Pancreas (tissue), 10 donors: ENCODE results near the gene RPS6KB2. TPM values are rescaled to one million over a fixed set of nuclear protein-coding genes. Genes with fewer than 3 reads are reported as not detected.
"Not testable (repeated sequence)": the region's sequence is repeated elsewhere in the genome, so short reads cannot be mapped to it uniquely, and the experiment has no call there.

Source experiments
- ATAC-seq, 4 donors: fragments of 200-7000 bp; cut with Tn5 transposase; one replicate each; pipeline versions ENCODE4 v1.8.0 to v1.9.1; 2020; ENCODE audit warnings: mild to moderate bottlenecking in 4 of 4, moderate library complexity in 4 of 4
- DNase-seq, 6 donors: peaks; one replicate each; pipeline ENCODE4 v3.0.0-alpha.2; 2020
- FAIRE-seq: peaks from 2 replicates; lab custom pipeline; 2012; peaks lifted over from hg19 to GRCh38; lab: Jason Lieb, UNC
- H3K27ac ChIP-seq, 4 donors: fragments of 200-600 bp; sonication (generic); 1 replicate in 3 of 4; 2 replicates in 1 of 4; pipeline versions ENCODE4 v1.5.0 to v1.8.0; 2020
- H3K27me3 ChIP-seq, 4 donors: fragments of 200-600 bp; one replicate each; pipeline ENCODE4 v1.8.0; 2021
- H3K36me3 ChIP-seq, 3 donors: fragments of 200-600 bp; sonication (generic) in 1 of 3; one replicate each; pipeline versions ENCODE4 v1.5.0 to v1.8.0; 2020 to 2021
- H3K4me1 ChIP-seq, 3 donors: fragments of 200-600 bp; one replicate each; pipeline ENCODE4 v1.8.0; 2021
- H3K4me3 ChIP-seq, 4 donors: fragments of 200-600 bp; sonication (generic) in 2 of 4; one replicate each; pipeline versions ENCODE4 v1.5.0 to v1.8.0; 2020 to 2021
- H3K9me3 ChIP-seq, 4 donors: fragments of 200-600 bp; one replicate each; pipeline ENCODE4 v1.8.0; 2021
- WGBS, 2 donors: extraction: QIAGEN DNeasy Blood & Tissue Kit; methylation state at CpG; one replicate each; pipeline ENCODE4 v1.1.7; 2013; 5-methylcytosine and 5-hydroxymethylcytosine counted together
- intact Hi-C, 3 donors: fragments of 100-400 bp; cut with DNase I; formaldehyde crosslinking; loops; one replicate each; pipeline versions ENCODE4 v1.11.1 to v1.14.2; 2022
- polyA plus RNA-seq, 2 donors: library from polyadenylated mRNA; stranded (reverse); fragments of 200-250 nt; gene quantifications; one replicate each; pipeline ENCODE4 v1.2.3, GENCODE V29; 2013
- total RNA-seq, 6 donors: library from RNA; stranded (reverse); fragmentation: NEBNext Ultra II Directional in 4 of 6; extraction: Animal tissue kit (Norgen Biotek cat#: 25700) in 4 of 6; gene quantifications; one replicate each; pipeline versions ENCODE4 v1.2.1 to v1.2.4, GENCODE V29; 2021 to 2023
- TF ChIP-seq, protein P1 (sequence below), 4 donors: fragments of 200-600 bp; sonication (generic) in 3 of 4; IDR thresholded peaks; one replicate each; pipeline versions ENCODE4 v1.5.0 to v1.8.0; 2021; ENCODE audit warnings: antibody characterized with exemption in 4 of 4
- donor health status: healthy with polysubstance abuse.
- donor health status: DM: no; HTN: no; CAD: no; lungs with moderate emphysema.
- donor health status: DM: no; HTN: no; CAD: no.
- donor health status: control.
- donor health status: control.
- donor health status: Bipolar disorder and iron deficiency.
- donor health status: DM: yes; HTN: yes; CAD: no.
- donor health status: DM: no; HTN: no; CAD: no.
- donor health status: DM: no; HTN: no; CAD: no.
- donor health status: DM: yes; HTN: yes; CAD: no.

Gene RPS6KB2
- total and polyA plus RNA-seq, 8 donors = 17.6 to 71.6 (median 25.3) TPM

DNA sequence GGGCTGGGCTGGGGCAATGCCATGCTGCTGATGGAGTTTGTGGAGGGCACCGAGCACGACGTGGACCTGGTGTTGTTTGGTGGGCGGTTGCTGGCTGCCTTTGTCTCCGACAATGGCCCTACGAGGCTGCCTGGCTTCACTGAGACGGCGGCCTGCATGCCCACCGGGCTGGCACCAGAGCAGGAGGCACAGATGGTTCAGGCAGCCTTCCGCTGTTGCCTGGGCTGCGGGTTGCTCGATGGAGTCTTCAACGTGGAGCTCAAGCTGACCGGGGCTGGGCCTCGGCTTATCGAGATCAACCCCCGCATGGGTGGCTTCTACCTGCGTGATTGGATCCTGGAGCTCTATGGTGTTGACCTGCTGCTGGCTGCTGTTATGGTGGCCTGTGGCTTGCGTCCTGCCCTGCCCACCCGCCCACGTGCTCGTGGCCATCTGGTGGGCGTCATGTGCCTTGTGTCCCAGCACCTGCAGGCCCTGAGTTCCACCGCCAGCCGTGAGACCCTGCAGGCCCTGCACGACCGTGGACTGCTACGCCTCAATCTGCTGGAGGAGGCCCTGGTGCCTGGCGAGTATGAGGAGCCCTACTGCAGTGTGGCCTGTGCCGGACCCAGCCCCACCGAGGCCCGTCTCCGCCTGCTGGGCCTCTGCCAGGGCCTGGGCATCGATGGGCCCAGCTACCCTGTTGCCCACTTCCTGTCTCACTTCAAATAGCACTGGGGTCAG, 4.2 kb upstream of the RPS6KB2 start:
- no peaks in the 10 kb centered on the region for H3K36me3 ChIP-seq
- no peak overlapping the region for H3K27ac ChIP-seq
- H3K9me3 ChIP-seq = no peaks in the 10 kb centered on the region
- TF ChIP-seq, protein P1, sequence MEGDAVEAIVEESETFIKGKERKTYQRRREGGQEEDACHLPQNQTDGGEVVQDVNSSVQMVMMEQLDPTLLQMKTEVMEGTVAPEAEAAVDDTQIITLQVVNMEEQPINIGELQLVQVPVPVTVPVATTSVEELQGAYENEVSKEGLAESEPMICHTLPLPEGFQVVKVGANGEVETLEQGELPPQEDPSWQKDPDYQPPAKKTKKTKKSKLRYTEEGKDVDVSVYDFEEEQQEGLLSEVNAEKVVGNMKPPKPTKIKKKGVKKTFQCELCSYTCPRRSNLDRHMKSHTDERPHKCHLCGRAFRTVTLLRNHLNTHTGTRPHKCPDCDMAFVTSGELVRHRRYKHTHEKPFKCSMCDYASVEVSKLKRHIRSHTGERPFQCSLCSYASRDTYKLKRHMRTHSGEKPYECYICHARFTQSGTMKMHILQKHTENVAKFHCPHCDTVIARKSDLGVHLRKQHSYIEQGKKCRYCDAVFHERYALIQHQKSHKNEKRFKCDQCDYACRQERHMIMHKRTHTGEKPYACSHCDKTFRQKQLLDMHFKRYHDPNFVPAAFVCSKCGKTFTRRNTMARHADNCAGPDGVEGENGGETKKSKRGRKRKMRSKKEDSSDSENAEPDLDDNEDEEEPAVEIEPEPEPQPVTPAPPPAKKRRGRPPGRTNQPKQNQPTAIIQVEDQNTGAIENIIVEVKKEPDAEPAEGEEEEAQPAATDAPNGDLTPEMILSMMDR (IDR thresholded peaks at IDR 0.05) = no peak
- DNase-seq (peak in 1 of 6 donors; percentile 71), ATAC-seq (no peak), FAIRE-seq (no peak)
- H3K4me3 ChIP-seq = no peak overlapping the region
- H3K4me1 ChIP-seq = peaks cover 0 to 19% (median 18%) of the 10 kb centered on the region in 3 donors
- H3K27me3 ChIP-seq = no peaks in the 10 kb centered on the region
- intact Hi-C loops = no loop called here
- 87 to 93% methylated on average over 34 of the region's 34 CpGs for WGBS, 2 donors

DNA sequence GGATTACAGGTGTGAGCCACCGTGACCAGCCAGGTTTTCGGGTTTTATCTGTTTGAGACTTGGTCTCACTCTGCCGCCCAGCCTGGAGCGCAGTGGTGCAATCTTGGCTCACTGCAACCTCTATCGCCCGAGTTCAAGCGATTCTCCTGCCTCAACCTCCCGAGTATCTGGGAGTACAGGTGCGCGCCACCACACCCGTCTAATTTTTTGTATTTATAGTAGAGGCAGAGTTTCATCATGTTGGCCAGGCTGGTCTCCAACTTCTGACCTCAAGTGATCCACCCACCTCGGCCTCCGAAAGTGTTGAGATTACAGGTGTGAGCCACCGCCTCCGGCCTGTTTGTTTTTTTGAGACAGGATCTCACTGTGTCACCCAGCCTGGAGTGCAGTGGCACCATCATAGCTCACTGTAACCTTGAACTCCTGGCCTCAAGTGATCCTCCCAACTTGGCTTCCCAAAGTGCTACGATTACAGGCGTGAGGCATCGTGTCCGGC, 882 bp upstream of the RPS6KB2 start:
- ATAC-seq, H3K27me3 ChIP-seq, H3K36me3 ChIP-seq, H3K9me3 ChIP-seq, intact Hi-C loops, DNase-seq, FAIRE-seq: not testable (repeated sequence)
- Histone ChIP-seq H3K4me1 (peaks cover 4 to 14% (median 12%) of the 10 kb centered on the region in 3 donors), H3K27ac (peak overlapping the region; percentile 62 to 89 (median 76)), H3K4me3 (peak overlapping the region; percentile 59 to 94 (median 84))
- 58 to 59% methylated on average over 19 of the region's 19 CpGs for WGBS, 2 donors

DNA sequence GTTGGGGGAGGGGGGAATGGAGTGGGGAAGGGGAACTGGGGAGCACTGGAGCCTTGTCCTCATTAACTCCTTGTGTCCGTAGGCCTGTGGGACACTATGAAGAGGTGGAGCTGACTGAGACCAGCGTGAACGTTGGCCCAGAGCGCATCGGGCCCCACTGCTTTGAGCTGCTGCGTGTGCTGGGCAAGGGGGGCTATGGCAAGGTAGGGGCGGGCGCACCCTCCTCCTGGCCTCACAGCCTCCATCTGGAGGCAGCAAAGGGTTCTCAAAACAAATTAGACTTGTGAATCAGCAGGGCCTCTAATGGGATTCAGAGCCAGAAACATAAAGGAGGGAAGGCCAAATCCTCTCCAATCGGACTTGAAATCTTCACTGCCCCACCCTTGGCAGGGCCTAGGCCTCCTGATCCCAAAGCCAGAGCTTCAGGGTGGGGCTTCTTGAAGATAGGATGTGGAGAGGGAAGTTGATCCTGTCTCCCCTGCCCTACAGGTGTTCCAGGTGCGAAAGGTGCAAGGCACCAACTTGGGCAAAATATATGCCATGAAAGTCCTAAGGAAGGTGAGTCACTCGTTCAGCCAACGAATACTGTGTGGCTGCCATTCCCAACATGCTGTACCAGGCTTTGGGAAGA, 859 bp downstream of the RPS6KB2 start:
- DNase-seq (no peak), ATAC-seq (no peak), FAIRE-seq (no peak)
- H3K27ac ChIP-seq = peak overlapping the region in 1 of 4 donors; percentile 89
- TF ChIP-seq, protein P1 (IDR thresholded peaks at IDR 0.05) = no peak
- peaks cover 0 to 16% (median 8%) of the 10 kb centered on the region in 3 donors for H3K36me3 ChIP-seq
- H3K4me1 ChIP-seq = peaks cover 4 to 14% (median 12%) of the 10 kb centered on the region in 3 donors
- intact Hi-C loops = no loop called here
- H3K4me3 ChIP-seq = peak overlapping the region; percentile 59 to 94 (median 84)
- 31 to 33% methylated on average over 12 of the region's 12 CpGs for WGBS, 2 donors
- H3K9me3 ChIP-seq = no peaks in the 10 kb centered on the region
- H3K27me3 ChIP-seq = no peaks in the 10 kb centered on the region

DNA sequence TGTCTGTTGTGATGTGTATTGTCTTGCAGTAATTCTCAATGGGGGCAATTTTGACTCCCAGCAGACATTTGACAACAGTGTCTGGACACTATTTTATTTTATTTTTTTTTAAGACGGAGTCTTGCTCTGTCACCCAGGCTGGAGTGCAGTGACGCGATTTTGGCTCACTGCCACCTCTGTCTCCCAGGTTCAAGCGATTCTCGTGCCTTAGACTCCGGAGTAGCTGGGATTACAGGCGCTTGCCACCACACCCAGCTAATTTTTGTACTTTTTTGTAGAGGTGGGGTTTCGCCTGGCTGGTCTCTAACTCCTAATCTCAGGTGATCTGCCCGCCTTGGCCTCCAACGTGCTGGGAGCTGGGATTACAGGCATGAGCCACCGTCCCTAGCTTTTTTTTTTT, 1.4 kb downstream of the RPS6KB2 start:
- peaks cover 4 to 14% (median 12%) of the 10 kb centered on the region in 3 donors for H3K4me1 ChIP-seq
- H3K4me3 ChIP-seq = peak overlapping the region in 1 of 4 donors; percentile 85
- peaks cover 0 to 16% (median 14%) of the 10 kb centered on the region in 3 donors for H3K36me3 ChIP-seq
- intact Hi-C loops = loop anchor here in 1 of 3 donors (10.0 kb wide), 1 partner anchor 65 kb away; no protein-coding TSS in a partner anchor
- TF ChIP-seq, protein P1 (IDR thresholded peaks at IDR 0.05) = no peak
- H3K27me3 ChIP-seq = no peaks in the 10 kb centered on the region
- 64 to 69% methylated on average over 10 to 11 of the region's 11 CpGs for WGBS, 2 donors
- FAIRE-seq (no peak), ATAC-seq (no peak), DNase-seq (no peak)
- no peak overlapping the region for H3K27ac ChIP-seq
- H3K9me3 ChIP-seq = no peaks in the 10 kb centered on the region
